ENCODE results near the gene VWA2.

The VWA2 gene

GRCh38 chr10:114336823-114337509 lies 97.9 kb downstream of the VWA2 start:
- Histone ChIP-seq H3K4me3 (ENCODE audit: low read length in 2 of 2) (no peak overlapping the region), H3K9ac (ENCODE audit: low read depth in 1 of 2, low read length in 2 of 2) (no peak overlapping the region), H3K27ac (ENCODE audit: low read depth in 2 of 2, low read length in 2 of 2) (no peak overlapping the region), H3K36me3 (ENCODE audit: control insufficient read depth in 2 of 2, insufficient read depth in 2 of 2, low read length in 2 of 2) (no peaks in the 10 kb centered on the region), H3K27me3 (ENCODE audit: control insufficient read depth in 2 of 2, insufficient read depth in 2 of 2, low read length in 2 of 2) (no peaks in the 10 kb centered on the region), H3K9me3 (ENCODE audit: control insufficient read depth in 2 of 2, low read length in 2 of 2) (no peaks in the 10 kb centered on the region), H3K4me1 (ENCODE audit: control insufficient read depth in 2 of 2, insufficient read depth in 2 of 2, low read length in 2 of 2) (no peaks in the 10 kb centered on the region)

GRCh38 chr10:114337510-114338462 lies 98.7 kb downstream of the VWA2 start:
- no peak overlapping the region for H3K9ac ChIP-seq (ENCODE audit: low read depth in 1 of 2, low read length in 2 of 2)

GRCh38 chr10:114340816-114341215 lies 101.8 kb downstream of the VWA2 start:
- Histone ChIP-seq H3K27ac (ENCODE audit: low read depth in 2 of 2, low read length in 2 of 2) (no peak overlapping the region), H3K4me3 (ENCODE audit: low read length in 2 of 2) (no peak overlapping the region), H3K36me3 (ENCODE audit: control insufficient read depth in 2 of 2, insufficient read depth in 2 of 2, low read length in 2 of 2) (no peaks in the 10 kb centered on the region), H3K9me3 (ENCODE audit: control insufficient read depth in 2 of 2, low read length in 2 of 2) (no peaks in the 10 kb centered on the region), H3K27me3 (ENCODE audit: control insufficient read depth in 2 of 2, insufficient read depth in 2 of 2, low read length in 2 of 2) (no peaks in the 10 kb centered on the region), H3K9ac (ENCODE audit: low read depth in 1 of 2, low read length in 2 of 2) (no peak overlapping the region), H3K4me1 (ENCODE audit: control insufficient read depth in 2 of 2, insufficient read depth in 2 of 2, low read length in 2 of 2) (peaks cover 4 to 20% of the 10 kb centered on the region in 2 donors)

More at GRCh38 chr10:114337510-114338462, 98.7 kb downstream of the VWA2 start:
- Histone ChIP-seq H3K27me3 (ENCODE audit: control insufficient read depth in 2 of 2, insufficient read depth in 2 of 2, low read length in 2 of 2) (no peaks in the 10 kb centered on the region), H3K4me1 (ENCODE audit: control insufficient read depth in 2 of 2, insufficient read depth in 2 of 2, low read length in 2 of 2) (no peaks in the 10 kb centered on the region), H3K4me3 (ENCODE audit: low read length in 2 of 2) (no peak overlapping the region), H3K27ac (ENCODE audit: low read depth in 2 of 2, low read length in 2 of 2) (no peak overlapping the region), H3K9me3 (ENCODE audit: control insufficient read depth in 2 of 2, low read length in 2 of 2) (no peaks in the 10 kb centered on the region), H3K36me3 (ENCODE audit: control insufficient read depth in 2 of 2, insufficient read depth in 2 of 2, low read length in 2 of 2) (no peaks in the 10 kb centered on the region)

Measured in mucosa of rectum (tissue), 2 donors.